Testis (tissue), 3 donors: ENCODE results near the gene MEGF11. TPM values are rescaled to one million over a fixed set of nuclear protein-coding genes. Genes with fewer than 3 reads are reported as not detected.

Experiments used
- DNase-seq: peaks from one replicate; pipeline ENCODE4 v3.0.0-alpha.2; 2019
- H3K27ac ChIP-seq, 2 donors: fragments of 200-600 bp; sonication (generic); one replicate each; pipeline ENCODE4 v1.5.1; 2019
- H3K27me3 ChIP-seq: fragments of 200-600 bp; sonication (generic); one replicate; pipeline ENCODE4 v1.5.1; 2019
- H3K36me3 ChIP-seq: fragments of 200-600 bp; sonication (generic); one replicate; pipeline ENCODE4 v1.5.1; 2017; ENCODE audit warnings: low read depth; ENCODE audit errors: missing control alignments
- H3K4me1 ChIP-seq: fragments of 200-600 bp; sonication (generic); one replicate; pipeline ENCODE4 v1.5.1; 2019
- H3K4me3 ChIP-seq, 2 donors: fragments of 200-600 bp; sonication (generic); one replicate each; pipeline ENCODE4 v1.5.1; 2017 to 2019
- H3K9me3 ChIP-seq: fragments of 200-600 bp; sonication (generic); one replicate; pipeline ENCODE4 v1.5.1; 2017
- POLR2A ChIP-seq: fragments of 450-650 bp; IDR thresholded peaks from one replicate; pipeline ENCODE4 v1.6.1; 2017; ENCODE audit warnings: antibody characterized with exemption, mild to moderate bottlenecking, moderate library complexity
- WGBS, 2 donors: methylation state at CpG; one replicate each; pipeline ENCODE4 v1.1.5; 2018; 5-methylcytosine and 5-hydroxymethylcytosine counted together
- intact Hi-C: fragments of 100-400 bp; cut with DNase I; formaldehyde crosslinking; loops from one replicate; pipeline ENCODE4 v1.15.1; 2023; ENCODE audit warnings: low total_unique reads
- polyA plus RNA-seq: library from polyadenylated mRNA; stranded (reverse); fragments of 350-450 nt; fragmentation: Illumina TruSeq; extraction: RNeasy Lipid Tissue Mini Kit (QIAGEN cat#74804); gene quantifications from one replicate; pipeline ENCODE4 v1.2.3, GENCODE V29; 2014; ENCODE audit warnings: low read depth, low replicate concordance; ENCODE audit not compliant: insufficient read depth
- total RNA-seq, 2 donors: library from RNA; depleted of rRNA; stranded (reverse); fragments of >200 nt; gene quantifications; one replicate each; pipeline ENCODE4 v1.2.3, GENCODE V29; 2016
- TF ChIP-seq, protein P1 (sequence below), 3 experiments: fragments of 450-650 bp in 2 of 3; fragments of 200-600 bp in 1 of 3; sonication (generic) in 1 of 3; IDR thresholded peaks; one replicate each; pipeline ENCODE4 v1.5.1; 2016 to 2019; ENCODE audit warnings: antibody characterized with exemption in 3 of 3, mild to moderate bottlenecking in 2 of 3, moderate library complexity in 1 of 3

The MEGF11 gene
- total and polyA plus RNA-seq, 3 donors from 2014 or later = 4.5 to 18.7 (median 8.6) TPM

DNA sequence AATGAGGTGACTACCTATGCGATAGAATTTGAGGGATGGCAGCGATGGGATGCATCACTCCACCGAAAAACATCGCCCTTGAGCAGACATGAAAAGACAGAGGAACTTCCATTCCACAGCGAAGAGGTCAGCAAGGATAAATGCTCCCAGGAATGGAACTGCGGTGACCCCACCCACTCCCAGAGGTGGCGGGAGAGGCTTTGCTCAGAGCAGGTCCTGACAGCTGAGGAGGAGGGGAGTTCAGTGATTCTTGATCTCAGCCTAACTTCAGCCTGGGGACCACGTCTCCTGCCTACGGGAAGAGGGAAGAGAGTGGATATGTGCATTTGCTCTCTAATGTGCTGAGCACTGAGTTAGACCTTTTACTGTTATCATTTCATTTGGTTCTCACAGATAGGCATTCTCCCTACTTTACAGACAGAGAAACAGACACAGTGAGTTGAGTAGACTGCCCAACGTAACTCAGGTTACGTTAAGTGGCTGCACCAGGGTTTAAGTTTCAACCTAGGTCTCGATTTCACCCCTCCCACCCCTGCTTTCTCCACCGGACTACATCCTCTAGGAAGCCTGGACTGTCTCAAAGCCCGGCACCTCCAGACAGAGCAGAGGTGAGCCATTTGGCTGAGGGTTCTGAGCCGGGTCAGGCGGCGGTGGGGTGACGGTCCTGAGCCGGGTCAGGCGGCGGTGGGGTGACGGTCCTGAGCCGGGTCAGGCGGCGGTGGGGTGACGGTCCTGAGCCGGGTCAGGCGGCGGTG, 214.3 kb downstream of the MEGF11 start:
- H3K4me1 ChIP-seq = no peaks in the 10 kb centered on the region
- H3K9me3 ChIP-seq = no peaks in the 10 kb centered on the region
- no peak overlapping the region for H3K27ac ChIP-seq
- H3K4me3 ChIP-seq = no peak overlapping the region
- no peak for DNase-seq
- no peaks in the 10 kb centered on the region for H3K27me3 ChIP-seq
- WGBS, 2 donors = 28 to 56% methylated on average over 16 to 18 of the region's 29 CpGs
- TF ChIP-seq, protein P1, sequence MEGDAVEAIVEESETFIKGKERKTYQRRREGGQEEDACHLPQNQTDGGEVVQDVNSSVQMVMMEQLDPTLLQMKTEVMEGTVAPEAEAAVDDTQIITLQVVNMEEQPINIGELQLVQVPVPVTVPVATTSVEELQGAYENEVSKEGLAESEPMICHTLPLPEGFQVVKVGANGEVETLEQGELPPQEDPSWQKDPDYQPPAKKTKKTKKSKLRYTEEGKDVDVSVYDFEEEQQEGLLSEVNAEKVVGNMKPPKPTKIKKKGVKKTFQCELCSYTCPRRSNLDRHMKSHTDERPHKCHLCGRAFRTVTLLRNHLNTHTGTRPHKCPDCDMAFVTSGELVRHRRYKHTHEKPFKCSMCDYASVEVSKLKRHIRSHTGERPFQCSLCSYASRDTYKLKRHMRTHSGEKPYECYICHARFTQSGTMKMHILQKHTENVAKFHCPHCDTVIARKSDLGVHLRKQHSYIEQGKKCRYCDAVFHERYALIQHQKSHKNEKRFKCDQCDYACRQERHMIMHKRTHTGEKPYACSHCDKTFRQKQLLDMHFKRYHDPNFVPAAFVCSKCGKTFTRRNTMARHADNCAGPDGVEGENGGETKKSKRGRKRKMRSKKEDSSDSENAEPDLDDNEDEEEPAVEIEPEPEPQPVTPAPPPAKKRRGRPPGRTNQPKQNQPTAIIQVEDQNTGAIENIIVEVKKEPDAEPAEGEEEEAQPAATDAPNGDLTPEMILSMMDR (IDR thresholded peaks at IDR 0.05) = no peak
- TF ChIP-seq POLR2A = no peak
- H3K36me3 ChIP-seq = no peaks in the 10 kb centered on the region
- intact Hi-C loops = no loop called here

DNA sequence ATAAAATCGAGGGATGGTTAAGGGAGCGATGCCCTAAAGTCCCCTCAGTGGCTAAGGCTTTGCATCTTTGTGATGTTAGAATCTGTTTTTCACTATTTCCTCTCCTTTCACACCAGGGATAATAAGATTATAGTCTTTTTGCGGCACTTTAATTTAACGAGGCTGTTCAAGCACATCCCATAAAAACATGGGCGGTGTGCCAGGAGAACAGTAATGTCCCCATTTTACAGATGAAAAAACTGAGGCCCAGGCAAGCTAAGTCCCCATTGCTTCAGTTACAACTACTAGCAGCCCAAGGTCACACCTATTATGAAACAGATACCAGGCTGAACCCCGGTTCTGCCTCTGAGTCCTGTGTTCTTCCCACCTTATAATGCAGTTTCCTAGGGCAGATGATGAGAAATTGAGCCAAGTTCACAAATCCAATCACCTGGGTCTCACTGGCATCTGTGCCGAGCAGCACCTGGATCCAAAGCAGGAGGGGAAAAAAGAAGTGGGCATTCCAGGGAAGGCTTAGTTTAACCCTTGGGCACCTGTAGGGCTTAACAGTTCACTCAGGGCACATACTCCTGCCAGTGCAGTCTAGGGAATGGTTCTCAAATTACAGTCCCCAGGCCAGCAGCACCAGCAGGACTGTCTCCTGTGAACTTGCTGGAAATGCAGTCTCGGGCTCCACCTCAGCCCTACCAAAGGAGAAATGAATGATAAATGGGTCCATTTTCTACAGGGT, 215.0 kb downstream of the MEGF11 start:
- WGBS, 2 donors = 65 to 72% methylated on average over 8 of the region's 8 CpGs
- H3K36me3 ChIP-seq = no peaks in the 10 kb centered on the region
- no peak overlapping the region for H3K4me3 ChIP-seq
- H3K27me3 ChIP-seq = no peaks in the 10 kb centered on the region
- H3K4me1 ChIP-seq = no peaks in the 10 kb centered on the region
- intact Hi-C loops = no loop called here
- DNase-seq = no peak
- no peak overlapping the region for H3K27ac ChIP-seq
- no peaks in the 10 kb centered on the region for H3K9me3 ChIP-seq
- TF ChIP-seq POLR2A = no peak
- TF ChIP-seq, protein P1 (IDR thresholded peaks at IDR 0.05) = no peak

DNA sequence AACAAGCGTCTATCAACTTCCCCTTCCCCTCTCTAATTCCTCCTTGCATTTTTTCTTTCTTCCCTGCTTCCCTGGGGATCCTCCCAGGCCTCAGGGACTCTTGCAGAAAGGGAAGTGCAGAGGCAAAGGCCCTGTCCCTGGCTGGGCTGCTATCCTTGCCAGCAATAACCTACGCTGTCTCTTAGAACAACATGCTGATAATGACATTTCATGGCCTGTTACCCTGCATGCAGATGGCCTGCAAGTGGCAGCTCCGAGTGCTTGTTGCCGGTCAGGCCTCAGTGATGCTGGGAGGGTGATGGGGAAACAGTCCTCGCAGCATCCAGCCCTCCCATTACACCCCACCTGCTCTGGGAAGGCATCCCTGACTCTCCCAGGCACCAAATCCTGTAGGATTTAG, 216.7 kb downstream of the MEGF11 start:
- 61 to 80% methylated on average over 5 of the region's 5 CpGs for WGBS, 2 donors
- intact Hi-C loops = no loop called here
- TF ChIP-seq, protein P1 (IDR thresholded peaks at IDR 0.05) = no peak
- TF ChIP-seq POLR2A = no peak

DNA sequence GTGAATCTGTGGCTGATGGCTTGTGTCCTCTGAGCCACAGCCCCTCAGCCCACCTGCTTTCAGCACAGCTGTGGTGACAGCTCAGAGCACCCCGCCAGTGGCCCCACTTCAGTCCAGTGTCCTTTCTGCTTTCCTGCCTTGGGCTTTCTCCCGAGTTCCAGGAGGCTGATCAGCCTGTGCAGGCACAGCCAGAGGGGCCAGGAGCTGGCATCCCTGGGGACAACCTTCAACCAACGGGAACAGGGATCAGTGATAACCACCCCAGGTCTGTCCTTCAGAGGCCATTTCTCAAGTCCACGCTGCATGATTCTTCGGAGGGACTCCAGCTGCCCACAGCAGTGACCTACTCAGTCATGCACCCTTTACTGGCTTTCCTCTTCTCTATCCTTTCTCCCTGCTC, 217.6 kb downstream of the MEGF11 start:
- no peaks in the 10 kb centered on the region for H3K4me1 ChIP-seq
- intact Hi-C loops = no loop called here
- H3K36me3 ChIP-seq = no peaks in the 10 kb centered on the region
- H3K27ac ChIP-seq = no peak overlapping the region
- TF ChIP-seq POLR2A = no peak
- no peak for DNase-seq
- H3K4me3 ChIP-seq = no peak overlapping the region
- WGBS, 2 donors = 58 to 70% methylated on average over 5 of the region's 5 CpGs
- H3K27me3 ChIP-seq = no peaks in the 10 kb centered on the region
- H3K9me3 ChIP-seq = no peaks in the 10 kb centered on the region

More for the DNA sequence above, 216.7 kb downstream of the MEGF11 start:
- H3K36me3 ChIP-seq = no peaks in the 10 kb centered on the region
- H3K4me1 ChIP-seq = no peaks in the 10 kb centered on the region
- no peak for DNase-seq
- H3K27me3 ChIP-seq = no peaks in the 10 kb centered on the region
- H3K9me3 ChIP-seq = no peaks in the 10 kb centered on the region
- H3K27ac ChIP-seq = no peak overlapping the region
- H3K4me3 ChIP-seq = no peak overlapping the region

DNA sequence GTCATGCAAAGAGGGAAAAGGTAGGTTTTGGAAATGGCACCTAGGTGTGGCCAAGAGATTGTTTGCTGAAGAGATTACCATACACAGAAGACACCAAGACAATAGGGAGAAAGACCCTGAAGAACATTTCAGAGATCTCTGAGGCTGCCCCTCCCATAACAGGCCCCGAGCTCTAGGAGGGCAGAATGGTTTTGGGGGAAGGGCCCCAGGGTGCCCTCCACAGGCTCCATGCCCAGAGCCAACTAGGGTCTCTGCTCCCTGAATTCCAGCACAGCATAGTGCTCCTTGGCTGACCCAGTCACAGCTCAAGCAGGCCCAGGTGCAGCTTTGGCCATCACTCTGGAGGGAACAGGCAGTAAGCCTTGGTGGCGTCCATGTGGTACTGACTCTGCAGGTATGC, 220.4 kb downstream of the MEGF11 start:
- Histone ChIP-seq H3K4me3 (no peak overlapping the region), H3K9me3 (no peaks in the 10 kb centered on the region), H3K36me3 (no peaks in the 10 kb centered on the region), H3K4me1 (no peaks in the 10 kb centered on the region), H3K27ac (no peak overlapping the region), H3K27me3 (no peaks in the 10 kb centered on the region)
- no peak for DNase-seq
- TF ChIP-seq, protein P1 (IDR thresholded peaks at IDR 0.05) = no peak
- TF ChIP-seq POLR2A = no peak
- 94 to 100% methylated on average over 2 of the region's 2 CpGs for WGBS, 2 donors
- intact Hi-C loops = no loop called here
